Activated CD4-positive, alpha-beta T cell treated with anti-CD3 and anti-CD28 coated beads for 4 hours (primary cell): ENCODE data around the gene MSANTD3.

Source experiments
- DNase-seq, 2 donors: peaks; one replicate each; pipeline ENCODE4 v3.0.0-alpha.2; 2020

MSANTD3 gene

DNA sequence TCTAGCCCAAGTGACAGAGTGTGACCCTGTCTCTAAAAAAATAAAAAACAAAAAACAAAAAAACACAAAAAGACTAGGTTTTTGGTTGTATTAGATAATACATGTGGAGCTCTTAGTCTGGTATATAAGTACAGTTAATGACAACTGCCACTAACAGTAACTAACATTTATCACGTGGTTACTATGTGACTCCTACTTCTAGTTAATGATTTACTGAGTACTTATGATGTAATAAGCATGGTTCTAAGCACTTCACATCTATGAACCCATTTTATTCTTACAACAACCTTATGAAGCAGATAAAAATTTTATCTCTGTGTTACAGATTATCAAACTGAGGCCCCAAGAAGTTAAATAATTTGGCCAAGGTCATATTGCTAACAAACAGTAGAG lies 39.9 kb downstream of the MSANTD3 start:
- no peak for DNase-seq

DNA sequence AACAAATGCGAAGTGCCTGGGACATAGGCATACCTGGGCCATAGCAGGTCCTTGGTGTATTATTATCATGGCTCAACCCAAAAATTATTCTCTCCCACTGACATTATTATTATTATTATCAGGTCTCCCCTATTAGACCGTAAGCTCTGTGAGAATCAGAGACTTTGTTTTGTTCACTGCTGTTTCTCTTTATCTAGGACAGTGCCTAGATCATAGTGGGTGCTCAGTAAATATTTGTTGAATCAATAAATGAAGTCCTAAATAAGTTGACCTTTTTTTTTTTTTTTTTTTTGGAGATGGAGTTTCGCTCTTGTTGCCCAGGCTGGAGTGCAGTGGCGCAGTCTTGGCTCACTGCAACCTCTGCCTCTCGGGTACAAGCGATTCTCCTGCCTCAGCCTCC lies 41.1 kb downstream of the MSANTD3 start:
- no peak for DNase-seq

DNA sequence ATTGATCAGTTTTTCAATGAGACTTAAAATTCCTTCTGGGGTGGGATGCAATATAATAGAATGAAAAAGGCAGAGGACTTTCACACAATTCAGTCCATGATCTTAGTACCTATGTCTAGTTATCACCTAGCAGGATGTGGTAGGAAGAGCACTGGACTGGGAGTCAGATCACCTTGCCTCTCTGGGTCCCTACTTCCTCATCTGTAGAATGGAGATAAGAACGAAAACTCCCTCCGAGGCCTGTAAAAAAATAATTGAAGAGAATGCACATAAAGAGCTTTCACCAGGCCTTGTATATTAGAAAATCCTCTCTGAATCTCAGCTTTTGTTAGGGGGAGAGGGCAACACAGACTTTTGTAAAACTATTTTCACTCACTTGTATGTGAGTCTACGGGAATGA lies 45.3 kb downstream of the MSANTD3 start:
- no peak for DNase-seq

GRCh38 chr9:100472788-100473275 lies 45.9 kb downstream of the MSANTD3 start, which contains the start of gene TMEFF1:
Gene TMEFF1 (plus strand): TSS chr9:100473149. CDS start chr9:100473545, 396 bp downstream.
- peak; percentile 22 to 29 for DNase-seq

GRCh38 chr9:100473276-100474081 lies 46.5 kb downstream of the MSANTD3 start:
- DNase-seq: peak; percentile 6 to 7

- no peak for DNase-seq
Measured at GRCh38 chr9:100474082-100474923, 47.4 kb downstream of the MSANTD3 start.

- no peak for DNase-seq
Measured at GRCh38 chr9:100474924-100475276, 48.0 kb downstream of the MSANTD3 start.

DNA sequence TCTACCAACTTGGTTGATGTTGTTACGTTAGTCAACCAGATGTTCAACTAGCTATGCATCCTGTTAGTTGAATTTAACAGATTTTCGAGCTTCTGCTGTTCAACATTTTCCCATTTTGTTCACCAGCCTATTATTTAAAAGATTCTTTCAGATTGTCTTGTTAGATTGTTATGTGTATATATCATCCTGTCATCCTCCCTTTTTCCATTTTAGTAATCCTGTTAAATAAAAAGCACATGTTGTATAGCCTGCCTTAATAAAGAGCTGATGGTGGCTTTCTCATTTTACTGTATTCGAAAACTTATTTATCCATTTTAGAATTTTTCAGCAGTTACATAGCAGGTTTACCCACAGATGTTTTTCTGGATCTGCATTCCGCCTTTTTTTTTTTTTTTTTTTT lies 50.3 kb downstream of the MSANTD3 start:
- no peak for DNase-seq

DNA sequence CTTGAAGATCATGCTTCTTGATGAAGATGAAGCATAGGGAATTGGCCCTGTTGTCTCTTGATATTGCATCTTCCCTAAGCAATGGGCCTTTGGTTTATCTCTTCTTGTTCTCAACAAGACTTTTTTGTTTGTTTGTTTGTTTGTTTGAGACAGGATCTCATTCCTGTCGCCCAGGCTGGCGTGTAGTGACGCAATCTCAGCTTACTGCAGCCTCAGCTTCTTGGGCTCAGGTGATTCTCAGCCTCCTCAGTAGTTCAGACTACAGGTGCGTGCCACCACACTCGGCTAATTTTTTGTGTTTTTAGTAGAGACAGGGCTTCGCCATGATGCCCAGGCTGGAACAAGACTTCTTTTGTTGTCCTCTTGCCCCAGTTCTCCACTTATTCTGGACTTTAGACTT lies 51.2 kb downstream of the MSANTD3 start:
- no peak for DNase-seq

GRCh38 chr9:100479820-100480219 lies 52.9 kb downstream of the MSANTD3 start:
- no peak for DNase-seq

GRCh38 chr9:100485196-100485595 lies 58.3 kb downstream of the MSANTD3 start:
- DNase-seq: no peak

DNA sequence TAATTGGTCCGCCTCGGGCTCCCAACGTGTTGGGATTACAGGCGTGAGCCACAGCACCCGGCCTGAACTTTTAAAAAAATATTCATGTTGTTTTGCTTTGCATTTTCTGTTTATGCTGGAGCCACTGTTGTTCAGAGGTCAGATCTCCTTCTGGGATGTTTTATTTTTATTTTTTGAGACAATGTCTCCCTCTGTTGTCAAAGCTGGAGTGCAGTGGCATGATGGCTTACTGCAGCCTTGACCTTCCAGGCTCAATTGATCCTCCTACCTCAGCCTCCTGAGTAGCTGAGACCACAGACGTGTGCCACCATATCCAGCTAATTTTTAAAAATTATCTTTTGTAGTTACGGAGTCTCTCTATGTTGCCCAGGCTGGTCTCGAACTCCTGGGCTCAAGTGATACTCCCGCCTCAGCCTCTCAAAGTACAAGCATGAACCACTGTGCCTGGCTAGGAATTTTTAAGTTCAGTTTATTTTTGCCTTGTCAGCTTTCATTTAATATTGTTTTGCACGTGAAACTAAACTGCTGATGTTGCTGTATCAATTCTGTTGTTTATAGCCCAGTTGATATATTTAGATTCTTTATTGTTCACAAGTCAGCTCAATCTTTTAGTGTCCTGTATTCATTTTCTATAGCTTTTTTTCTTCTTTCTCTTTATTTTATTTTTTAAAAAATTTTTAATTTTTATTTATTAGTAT lies 59.7 kb downstream of the MSANTD3 start:
- DNase-seq: no peak

DNA sequence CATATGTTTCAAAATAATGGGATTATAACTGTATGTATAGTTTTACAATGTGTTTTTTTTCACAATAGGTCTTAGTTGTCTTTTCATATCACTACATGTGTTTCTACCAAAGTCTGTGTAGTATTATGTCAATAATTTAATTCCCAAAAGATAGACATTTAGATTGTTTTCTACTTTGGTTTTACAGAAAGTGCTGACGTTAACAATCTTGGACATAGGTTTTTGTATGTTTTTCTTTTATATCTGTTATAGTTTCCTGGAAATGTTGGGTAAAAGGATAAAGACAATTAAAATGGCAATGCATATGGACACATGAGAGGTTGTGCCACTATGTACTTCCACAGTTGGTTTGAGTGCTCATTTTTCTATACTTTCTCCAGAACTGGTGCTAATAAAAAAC lies 61.2 kb downstream of the MSANTD3 start:
- DNase-seq: no peak

DNA sequence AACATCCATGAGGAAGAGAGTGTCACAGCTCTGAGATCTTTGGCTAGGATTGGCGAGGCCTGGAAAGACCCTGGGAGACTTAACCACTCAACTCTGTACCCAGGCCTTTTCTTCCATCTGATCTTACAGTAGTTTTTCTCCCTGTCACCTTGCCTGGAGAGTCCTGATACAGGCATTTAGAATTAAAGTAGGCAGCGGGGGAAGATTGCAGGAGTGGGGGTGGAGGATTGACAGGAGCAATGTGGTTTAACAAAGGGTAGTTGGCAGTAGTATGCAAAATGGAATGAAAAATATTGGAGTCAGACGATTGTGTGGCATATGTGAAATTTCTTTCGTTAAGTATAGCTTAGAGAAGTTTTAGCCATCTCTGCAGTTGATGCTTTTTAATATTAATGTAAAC lies 62.9 kb downstream of the MSANTD3 start:
- DNase-seq: no peak

DNA sequence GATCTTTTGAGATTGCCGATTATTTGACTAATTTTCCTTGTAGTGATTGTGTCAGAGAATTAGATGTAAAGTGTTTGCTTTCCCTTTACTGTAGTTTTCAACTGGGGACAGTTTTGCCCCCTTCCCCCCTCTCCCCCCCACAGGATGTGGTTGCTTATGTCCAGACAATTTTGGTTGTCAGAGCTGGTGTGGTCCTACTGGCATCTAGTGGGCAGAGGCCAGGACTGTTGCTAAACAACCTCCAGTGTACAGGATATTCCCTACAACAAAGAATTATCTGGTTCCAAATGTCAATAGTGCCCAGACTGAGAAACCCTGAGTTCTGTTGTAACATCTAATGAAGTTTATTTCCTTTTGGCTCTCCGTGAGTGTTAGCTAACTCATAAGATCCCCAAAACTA lies 66.0 kb downstream of the MSANTD3 start:
- DNase-seq: no peak

DNA sequence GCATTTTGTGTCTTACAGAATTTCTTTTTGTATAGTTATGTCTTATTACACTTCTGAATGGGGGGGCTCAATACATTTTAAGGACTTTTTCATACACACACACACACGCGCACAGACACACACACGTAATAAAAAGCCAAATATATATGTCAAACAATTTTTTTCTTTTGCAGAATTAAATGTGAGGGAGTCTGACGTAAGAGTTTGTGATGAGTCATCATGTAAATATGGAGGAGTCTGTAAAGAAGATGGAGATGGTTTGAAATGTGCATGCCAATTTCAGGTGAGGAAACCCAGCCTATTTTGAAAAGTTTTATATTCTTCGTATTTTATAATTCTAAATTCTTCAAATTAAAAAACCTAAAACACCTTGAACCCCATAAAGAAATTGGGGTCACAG lies 71.6 kb downstream of the MSANTD3 start:
- no peak for DNase-seq

- no peak for DNase-seq
Measured at GRCh38 chr9:100499460-100499859, 72.5 kb downstream of the MSANTD3 start.

- DNase-seq: no peak
Measured at GRCh38 chr9:100499866-100500265, 72.9 kb downstream of the MSANTD3 start.
